ENCODE measurements around the gene CFDP1.

The CFDP1 gene

GRCh38 chr16:75248142-75248535, 185.2 kb downstream of the CFDP1 start:
- no peak for DNase-seq

- no peak for DNase-seq
These were observed 186.1 kb downstream of the CFDP1 start for GRCh38 chr16:75247249-75247648.

DNA sequence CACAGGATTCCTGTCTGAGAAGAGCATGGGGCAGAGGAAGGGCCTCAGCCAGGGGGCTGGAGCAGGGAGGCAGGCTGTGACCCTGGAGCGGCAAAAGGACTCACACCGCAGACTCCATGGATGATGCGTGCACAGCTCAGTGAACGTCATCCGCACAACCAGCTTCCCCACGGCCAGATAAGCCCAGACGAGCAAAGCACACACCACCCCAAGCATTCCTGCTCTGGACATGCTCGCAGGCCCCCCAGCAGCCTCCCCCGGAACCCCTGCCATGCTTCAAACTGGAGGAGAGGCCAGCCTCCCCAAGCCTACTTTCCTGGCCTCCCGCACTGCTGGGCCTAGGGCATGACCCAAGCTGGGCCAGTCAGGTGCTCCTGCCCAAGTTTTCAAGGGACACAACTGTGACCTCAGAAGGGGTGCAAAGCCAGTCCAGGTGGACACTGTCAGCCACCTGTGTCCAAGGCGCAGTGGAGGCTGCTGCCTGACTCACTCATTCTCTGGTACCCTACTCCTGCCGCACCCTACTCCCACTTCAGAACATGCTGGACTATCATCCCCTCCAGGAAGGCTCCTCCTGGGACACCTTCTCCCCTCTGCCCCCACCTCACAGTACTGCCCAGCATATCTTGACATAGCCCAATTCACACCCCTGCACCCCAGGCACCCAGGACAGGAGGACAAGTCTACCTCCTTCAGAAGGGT, 186.6 kb downstream of the CFDP1 start:
- peak; percentile 58 for DNase-seq

DNA sequence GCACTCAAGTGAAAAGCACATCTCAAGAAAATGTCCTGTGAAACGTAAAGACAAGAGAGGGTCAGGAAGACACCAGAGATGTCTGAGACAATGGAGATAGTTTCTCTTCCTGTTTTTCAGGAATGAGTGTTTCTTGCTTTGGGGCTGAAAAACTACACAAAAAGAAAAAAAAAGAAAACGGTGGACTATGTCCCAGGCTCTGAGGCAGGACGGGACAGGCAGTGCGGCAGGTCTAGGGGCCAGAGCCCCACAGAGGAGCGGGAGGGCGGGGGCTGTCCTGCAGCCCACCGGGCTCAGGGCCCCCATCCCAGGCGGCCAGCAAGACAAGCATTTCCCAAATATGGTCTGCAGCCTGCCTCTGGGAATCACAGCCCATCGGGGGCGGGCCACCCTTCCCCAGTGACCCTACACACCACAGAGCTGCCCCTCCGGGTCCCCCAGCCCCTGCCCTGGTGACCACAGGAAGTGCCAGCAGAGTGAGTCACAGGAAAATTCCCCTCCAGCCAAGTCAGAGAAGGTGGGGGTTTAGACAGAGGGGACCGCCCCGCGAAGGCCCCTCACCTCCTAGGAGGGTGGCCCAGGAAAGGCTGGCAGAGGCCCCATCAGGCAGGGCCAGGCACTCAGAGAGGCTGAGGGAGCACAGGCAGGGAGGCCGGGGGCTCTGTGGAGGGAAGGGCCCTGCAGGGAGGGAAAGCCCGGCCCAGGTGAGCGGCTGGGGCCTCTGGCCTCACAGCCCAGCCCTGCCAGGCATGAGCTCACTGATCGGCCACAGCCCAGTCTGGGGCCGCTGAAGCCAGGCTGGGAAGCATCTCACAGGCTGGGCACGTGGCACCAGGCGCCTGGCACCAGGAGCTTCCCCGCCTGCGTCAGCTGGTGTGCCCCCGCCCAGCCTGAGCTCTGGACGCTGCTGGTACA, 188.2 kb downstream of the CFDP1 start:
- peak; percentile 99 for DNase-seq

DNA sequence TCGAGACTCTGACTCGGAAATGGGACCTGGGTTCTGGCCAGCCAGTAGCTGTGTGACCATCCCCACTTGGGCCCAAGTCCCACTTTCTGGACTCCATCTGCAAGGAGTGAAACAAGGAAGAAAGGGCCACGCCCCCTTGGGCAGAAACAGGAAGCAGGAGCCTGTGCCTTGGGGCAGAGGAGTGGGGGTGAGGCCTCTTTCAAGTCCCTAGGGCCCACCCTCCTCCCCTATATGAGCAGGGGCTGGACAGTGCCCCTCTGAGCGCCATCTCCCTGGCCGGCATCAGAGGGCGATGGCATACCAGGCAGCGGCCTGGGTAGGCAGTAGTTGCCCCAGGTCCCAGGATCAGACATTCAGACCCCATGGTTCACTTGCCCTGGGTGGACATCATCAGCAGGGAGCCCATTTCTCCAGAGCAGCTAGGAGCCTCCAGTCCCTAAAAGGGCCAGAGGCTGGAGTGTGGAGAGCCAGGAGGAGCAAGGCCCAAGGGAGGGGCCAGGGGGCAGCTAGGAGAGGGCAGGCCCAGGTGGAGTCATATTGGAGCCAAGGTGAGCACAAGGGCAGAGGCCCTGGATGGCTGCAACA, 189.0 kb downstream of the CFDP1 start:
- peak; percentile 86 for DNase-seq

Data from EL (cell line).